ENCODE data around the gene NTM.

DNA sequence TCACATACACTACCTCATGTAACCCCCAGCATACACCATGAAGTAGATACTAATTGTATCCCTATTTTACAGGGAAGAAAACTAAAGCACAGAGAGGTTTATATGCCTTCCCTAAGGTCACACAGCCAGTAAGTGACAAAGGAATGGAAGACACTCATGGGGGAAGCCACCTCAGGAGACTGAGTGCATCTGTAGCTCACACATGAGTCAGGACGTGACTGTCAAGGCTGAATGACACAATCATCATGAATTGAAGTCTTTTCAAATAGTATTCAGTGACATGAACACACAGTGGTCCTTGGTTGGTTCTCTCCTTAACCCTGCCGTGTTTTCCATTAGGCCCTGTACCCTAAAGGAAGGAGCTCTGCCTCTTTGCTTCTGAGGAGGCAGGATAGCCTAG, 463.0 kb downstream of the NTM start:
- no peak for TF ChIP-seq POLR2A (IDR thresholded peaks at IDR 0.05)
- TF ChIP-seq, protein P1, sequence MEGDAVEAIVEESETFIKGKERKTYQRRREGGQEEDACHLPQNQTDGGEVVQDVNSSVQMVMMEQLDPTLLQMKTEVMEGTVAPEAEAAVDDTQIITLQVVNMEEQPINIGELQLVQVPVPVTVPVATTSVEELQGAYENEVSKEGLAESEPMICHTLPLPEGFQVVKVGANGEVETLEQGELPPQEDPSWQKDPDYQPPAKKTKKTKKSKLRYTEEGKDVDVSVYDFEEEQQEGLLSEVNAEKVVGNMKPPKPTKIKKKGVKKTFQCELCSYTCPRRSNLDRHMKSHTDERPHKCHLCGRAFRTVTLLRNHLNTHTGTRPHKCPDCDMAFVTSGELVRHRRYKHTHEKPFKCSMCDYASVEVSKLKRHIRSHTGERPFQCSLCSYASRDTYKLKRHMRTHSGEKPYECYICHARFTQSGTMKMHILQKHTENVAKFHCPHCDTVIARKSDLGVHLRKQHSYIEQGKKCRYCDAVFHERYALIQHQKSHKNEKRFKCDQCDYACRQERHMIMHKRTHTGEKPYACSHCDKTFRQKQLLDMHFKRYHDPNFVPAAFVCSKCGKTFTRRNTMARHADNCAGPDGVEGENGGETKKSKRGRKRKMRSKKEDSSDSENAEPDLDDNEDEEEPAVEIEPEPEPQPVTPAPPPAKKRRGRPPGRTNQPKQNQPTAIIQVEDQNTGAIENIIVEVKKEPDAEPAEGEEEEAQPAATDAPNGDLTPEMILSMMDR (IDR thresholded peaks at IDR 0.05) = no peak

All from esophagus squamous epithelium (tissue), 4 donors.